Adrenal gland (tissue), 19 donors: Measurements from ENCODE around the gene CCNH. TPM values are rescaled to one million over a fixed set of nuclear protein-coding genes. Genes with fewer than 3 reads are reported as not detected.

Source experiments
- DNase-seq, 7 donors: peaks; one replicate each; pipeline ENCODE4 v3.0.0-alpha.2; 2019 to 2020
- H3K27ac ChIP-seq, 5 donors: fragments of 200-600 bp; sonication (generic) in 4 of 5; 1 replicate in 3 of 5; 2 replicates in 2 of 5; pipeline versions ENCODE4 v1.5.1 to v1.8.0; 2016 to 2020; ENCODE audit warnings: mild to moderate bottlenecking in 1 of 5
- H3K27me3 ChIP-seq: fragments of 200-600 bp; 2 replicates; pipeline ENCODE4 v1.8.0; 2021
- H3K36me3 ChIP-seq, 2 donors: fragments of 200-600 bp; replicated peaks in 1 of 2; 1 replicate in 1 of 2; 2 replicates in 1 of 2; pipeline versions ENCODE4 v1.5.1 to v1.8.0; 2018 to 2022
- H3K4me1 ChIP-seq, 2 donors: fragments of 200-600 bp; replicated peaks in 1 of 2; 1 replicate in 1 of 2; 2 replicates in 1 of 2; pipeline versions ENCODE4 v1.5.1 to v1.8.0; 2018 to 2021
- H3K4me3 ChIP-seq, 4 donors: fragments of 200-600 bp; sonication (generic) in 3 of 4; one replicate each; pipeline ENCODE4 v1.5.1; 2016 to 2018
- H3K9me3 ChIP-seq, 3 donors: fragments of 200-600 bp; sonication (generic) in 1 of 3; replicated peaks in 1 of 3; 1 replicate in 2 of 3; 2 replicates in 1 of 3; pipeline versions ENCODE4 v1.5.1 to v1.8.0; 2016 to 2021
- CTCF ChIP-seq, 6 experiments: fragments of 450-650 bp in 4 of 6; fragments of 200-600 bp in 2 of 6; sonication (generic) in 1 of 6; IDR thresholded peaks; 1 replicate in 5 of 6; 2 replicates in 1 of 6; pipeline versions ENCODE4 v1.5.1 to v1.8.0; 2016 to 2021; ENCODE audit warnings: antibody characterized with exemption in 6 of 6, mild to moderate bottlenecking in 2 of 6, moderate library complexity in 1 of 6
- POLR2A ChIP-seq, 2 donors: fragments of 450-650 bp; IDR thresholded peaks; one replicate each; pipeline ENCODE4 v1.6.1; 2017; ENCODE audit warnings: antibody characterized with exemption in 2 of 2, mild to moderate bottlenecking in 2 of 2, moderate library complexity in 1 of 2
- WGBS, 4 donors: extraction: QIAGEN DNeasy Blood & Tissue Kit in 2 of 4; methylation state at CpG; one replicate each; pipeline versions ENCODE4 v1.1.5 to v1.1.7; 2013 to 2017; 5-methylcytosine and 5-hydroxymethylcytosine counted together
- intact Hi-C, 2 donors: fragments of 100-400 bp; cut with DNase I; formaldehyde crosslinking; loops; one replicate each; pipeline versions ENCODE4 v1.14.1 to v1.15.0; 2022 to 2023
- long read RNA-seq, 10 donors: library from polyadenylated mRNA in 3 of 10; unstranded in 2 of 10; stranded (forward) in 1 of 10; transcript quantifications; one replicate each; pipeline ENCODE4 v2.0.0 and lab custom pipeline, GENCODE V29; 2021 to 2026
- polyA plus RNA-seq, 3 donors: library from polyadenylated mRNA; stranded (reverse); fragments of 200-250 nt in 2 of 3; fragments of 350-450 nt in 1 of 3; fragmentation: Illumina TruSeq in 1 of 3; extraction: RNeasy Lipid Tissue Mini Kit (QIAGEN cat#74804) in 1 of 3; gene quantifications; one replicate each; pipeline ENCODE4 v1.2.3, GENCODE V29; 2013 to 2014
- total RNA-seq, 9 donors: library from RNA; depleted of rRNA in 4 of 9; stranded (reverse); fragments of >200 nt in 4 of 9; fragments of 120-200 nt in 1 of 9; fragmentation: NEBNext Ultra II Directional in 1 of 9; extraction: Animal tissue kit (Norgen Biotek cat#: 25700) in 1 of 9; gene quantifications; one replicate each; pipeline versions ENCODE4 v1.1.0 to v1.2.4, GENCODE V29; 2013 to 2023
- donor health status: healthy with polysubstance abuse.
- donor health status: Bipolar disorder and iron deficiency.
- donor health status: DM: yes; HTN: yes; CAD: no.
- donor health status: DM: no; HTN: no; CAD: no.
- donor health status: DM: no; HTN: no; CAD: no.
- donor health status: DM: yes; HTN: yes; CAD: no.

Gene CCNH
- 100 to 1,000 TPM in 2 of 9 donors, 10 to 100 TPM in 7; 33.9 to 125 (median 43.2) TPM for total RNA-seq
- polyA plus RNA-seq = 10 to 100 TPM; 41.3 to 75.1 (median 62.3) TPM
- long read RNA-seq, donor 1, transcript CCNH-201 (9 exons, 1,378 nt) = major isoform, 12 of 14 reads
- long read RNA-seq, donor 1, partial matches to known transcripts = 0 of 14 reads
- long read RNA-seq, donor 1, other reads (novel, unspliced or antisense) = 0 of 14 reads
- long read RNA-seq, donor 2, partial matches to known transcripts = 0 of 10 reads
- long read RNA-seq, donor 2, other reads (novel, unspliced or antisense) = 0 of 10 reads
- long read RNA-seq, donor 3, transcript CCNH-201 (9 exons, 1,378 nt) = major isoform, 12 of 15 reads
- long read RNA-seq, donor 3, partial matches to known transcripts = 0 of 15 reads
- long read RNA-seq, donor 3, other reads (novel, unspliced or antisense) = 0 of 15 reads
- long read RNA-seq, donor 4, transcript CCNH-201 (9 exons, 1,378 nt) = major isoform, 26 of 34 reads
- long read RNA-seq, donor 4, partial matches to known transcripts = 2 of 34 reads
- long read RNA-seq, donor 4, other reads (novel, unspliced or antisense) = 2 of 34 reads
- long read RNA-seq, donor 5, transcript CCNH-201 (9 exons, 1,378 nt) = major isoform, 29 of 44 reads
- long read RNA-seq, donor 5, partial matches to known transcripts = 1 of 44 reads
- long read RNA-seq, donor 5, other reads (novel, unspliced or antisense) = 12 of 44 reads
- long read RNA-seq, donor 6, transcript CCNH-201 (9 exons, 1,378 nt) = major isoform, 15 of 16 reads
- long read RNA-seq, donor 6, partial matches to known transcripts = 0 of 16 reads
- long read RNA-seq, donor 6, other reads (novel, unspliced or antisense) = 1 of 16 reads
- long read RNA-seq, donor 7, partial matches to known transcripts = 0 of 6 reads
- long read RNA-seq, donor 7, other reads (novel, unspliced or antisense) = 0 of 6 reads
- long read RNA-seq, donor 8, transcript CCNH-201 (9 exons, 1,378 nt) = major isoform, 9 of 33 reads
- long read RNA-seq, donor 8, partial matches to known transcripts = 16 of 33 reads
- long read RNA-seq, donor 8, other reads (novel, unspliced or antisense) = 6 of 33 reads
- long read RNA-seq, donor 9, partial matches to known transcripts = 0 of 8 reads
- long read RNA-seq, donor 9, other reads (novel, unspliced or antisense) = 0 of 8 reads
- long read RNA-seq, donor 10, partial matches to known transcripts = 53 of 57 reads
- long read RNA-seq, donor 10, other reads (novel, unspliced or antisense) = 0 of 57 reads

GRCh38 chr5:87412630-87413342, at the start of gene CCNH:
Gene CCNH (minus strand): TSS chr5:87412930. CDS start chr5:87412794, 136 bp downstream.
- WGBS, 4 donors = 1% methylated on average over 23 to 46 of the region's 46 CpGs
- peak; percentile 94 to 95 for TF ChIP-seq POLR2A (IDR thresholded peaks at IDR 0.05)
- peak in 1 of 6 experiments; percentile 1 for TF ChIP-seq CTCF (IDR thresholded peaks at IDR 0.05)
- intact Hi-C loops = no loop called here

GRCh38 chr5:87457706-87458105, 45.0 kb upstream of the CCNH start:
- no peak for TF ChIP-seq CTCF (IDR thresholded peaks at IDR 0.05)
- Histone ChIP-seq H3K4me3 (no peak overlapping the region), H3K27me3 (no peaks in the 10 kb centered on the region), H3K36me3 (no peaks in the 10 kb centered on the region), H3K27ac (no peak overlapping the region), H3K4me1 (no peaks in the 10 kb centered on the region), H3K9me3 (no peaks in the 10 kb centered on the region)
- DNase-seq = no peak
- intact Hi-C loops = no loop called here

More at GRCh38 chr5:87412630-87413342, at the start of gene CCNH:
- Histone ChIP-seq H3K27ac (peak within 1 kb of the TSS; percentile 96 to 99 (median 97)), H3K36me3 (peaks cover 0 to 26% of the 10 kb centered on the region in 2 donors), H3K9me3 (no peaks in the 10 kb centered on the region), H3K4me3 (peak within 1 kb of the TSS; percentile 19 to 87 (median 58)), H3K27me3 (no peaks in the 10 kb centered on the region), H3K4me1 (peaks cover 6 to 14% of the 10 kb centered on the region in 2 donors)
- DNase-seq = peak; percentile 98 to 100 (median 99)

- no peaks in the 10 kb centered on the region for H3K4me1 ChIP-seq
- no peak for TF ChIP-seq CTCF (IDR thresholded peaks at IDR 0.05)
- DNase-seq = no peak
- H3K4me3 ChIP-seq = no peak overlapping the region
- 70 to 94% (median 84%) methylated on average over 1 of the region's 1 CpG for WGBS, 4 donors
- no peaks in the 10 kb centered on the region for H3K36me3 ChIP-seq
- H3K27ac ChIP-seq = no peak overlapping the region
- intact Hi-C loops = no loop called here
- H3K27me3 ChIP-seq = no peaks in the 10 kb centered on the region
- no peaks in the 10 kb centered on the region for H3K9me3 ChIP-seq
Observed at GRCh38 chr5:87453801-87454200, 41.1 kb upstream of the CCNH start.
